ENCODE measurements around the gene SLC12A5.
A peak's percentile ranks its signal among the peaks of the same experiment; 100 is the strongest.

The SLC12A5 gene

GRCh38 chr20:46058599-46059281 is 29.7 kb downstream of the SLC12A5 start:
- peaks cover 30% of the 10 kb centered on the region for H3K27me3 Mint-ChIP-seq (ENCODE audit: low read depth)
- DNase-seq (ENCODE audit: low spot score), result no peak
- peaks cover 34% of the 10 kb centered on the region for H3K36me3 Mint-ChIP-seq (ENCODE audit: low read depth)
- H3K4me3 Mint-ChIP-seq, result no peak overlapping the region
- no peak overlapping the region for H3K27ac Mint-ChIP-seq
- H3K9me3 Mint-ChIP-seq, result no peaks in the 10 kb centered on the region
- H3K4me1 Mint-ChIP-seq (ENCODE audit: low read depth), result peaks cover 17% of the 10 kb centered on the region

- H3K4me3 Mint-ChIP-seq, result peak overlapping the region; percentile 49
- no peaks in the 10 kb centered on the region for H3K9me3 Mint-ChIP-seq
- peaks cover 50% of the 10 kb centered on the region for H3K36me3 Mint-ChIP-seq (ENCODE audit: low read depth)
- peaks cover 26% of the 10 kb centered on the region for H3K27me3 Mint-ChIP-seq (ENCODE audit: low read depth)
- peak overlapping the region; percentile 55 for H3K27ac Mint-ChIP-seq
- H3K4me1 Mint-ChIP-seq (ENCODE audit: low read depth), result peaks cover 22% of the 10 kb centered on the region
- no peak for DNase-seq (ENCODE audit: low spot score)
Measured at GRCh38 chr20:46060301-46060881, 31.4 kb downstream of the SLC12A5 start.

- DNase-seq (ENCODE audit: low spot score), result no peak
- Mint-ChIP-seq H3K36me3 (ENCODE audit: low read depth) (peaks cover 54% of the 10 kb centered on the region), H3K9me3 (no peaks in the 10 kb centered on the region), H3K27me3 (ENCODE audit: low read depth) (peaks cover 21% of the 10 kb centered on the region), H3K27ac (no peak overlapping the region), H3K4me1 (ENCODE audit: low read depth) (peaks cover 22% of the 10 kb centered on the region), H3K4me3 (no peak overlapping the region)
Measured at GRCh38 chr20:46060975-46061374, 32.0 kb downstream of the SLC12A5 start.

- Mint-ChIP-seq H3K27me3 (ENCODE audit: low read depth) (peaks cover 12% of the 10 kb centered on the region), H3K27ac (no peak overlapping the region), H3K9me3 (no peaks in the 10 kb centered on the region), H3K4me1 (ENCODE audit: low read depth) (peaks cover 22% of the 10 kb centered on the region), H3K36me3 (ENCODE audit: low read depth) (peaks cover 57% of the 10 kb centered on the region), H3K4me3 (no peak overlapping the region)
- DNase-seq (ENCODE audit: low spot score), result no peak
Measured at GRCh38 chr20:46062151-46062550, 33.1 kb downstream of the SLC12A5 start.

- H3K9me3 Mint-ChIP-seq, result no peaks in the 10 kb centered on the region
- no peak overlapping the region for H3K4me3 Mint-ChIP-seq
- peaks cover 22% of the 10 kb centered on the region for H3K4me1 Mint-ChIP-seq (ENCODE audit: low read depth)
- peaks cover 57% of the 10 kb centered on the region for H3K36me3 Mint-ChIP-seq (ENCODE audit: low read depth)
- peaks cover 10% of the 10 kb centered on the region for H3K27me3 Mint-ChIP-seq (ENCODE audit: low read depth)
- no peak overlapping the region for H3K27ac Mint-ChIP-seq
- no peak for DNase-seq (ENCODE audit: low spot score)
Measured at GRCh38 chr20:46062621-46063020, 33.6 kb downstream of the SLC12A5 start.

- Mint-ChIP-seq H3K27ac (no peak overlapping the region), H3K9me3 (no peaks in the 10 kb centered on the region), H3K27me3 (ENCODE audit: low read depth) (peaks cover 7% of the 10 kb centered on the region), H3K36me3 (ENCODE audit: low read depth) (peaks cover 58% of the 10 kb centered on the region), H3K4me3 (no peak overlapping the region), H3K4me1 (ENCODE audit: low read depth) (peaks cover 22% of the 10 kb centered on the region)
- no peak for DNase-seq (ENCODE audit: low spot score)
Measured at GRCh38 chr20:46063151-46063550, 34.1 kb downstream of the SLC12A5 start.

- Mint-ChIP-seq H3K4me1 (ENCODE audit: low read depth) (peaks cover 22% of the 10 kb centered on the region), H3K4me3 (no peak overlapping the region), H3K27ac (no peak overlapping the region), H3K9me3 (no peaks in the 10 kb centered on the region), H3K27me3 (ENCODE audit: low read depth) (peaks cover 3% of the 10 kb centered on the region), H3K36me3 (ENCODE audit: low read depth) (peaks cover 59% of the 10 kb centered on the region)
- DNase-seq (ENCODE audit: low spot score), result peak; percentile 17
Measured at GRCh38 chr20:46063652-46064054, 34.6 kb downstream of the SLC12A5 start.

GRCh38 chr20:46065006-46065405 is 36.0 kb downstream of the SLC12A5 start:
- DNase-seq (ENCODE audit: low spot score), result no peak
- peaks cover 19% of the 10 kb centered on the region for H3K4me1 Mint-ChIP-seq (ENCODE audit: low read depth)
- no peaks in the 10 kb centered on the region for H3K27me3 Mint-ChIP-seq (ENCODE audit: low read depth)
- no peaks in the 10 kb centered on the region for H3K9me3 Mint-ChIP-seq
- H3K4me3 Mint-ChIP-seq, result no peak overlapping the region
- H3K27ac Mint-ChIP-seq, result no peak overlapping the region
- peaks cover 60% of the 10 kb centered on the region for H3K36me3 Mint-ChIP-seq (ENCODE audit: low read depth)

GRCh38 chr20:46065691-46066090 is 36.7 kb downstream of the SLC12A5 start:
- Mint-ChIP-seq H3K27ac (no peak overlapping the region), H3K36me3 (ENCODE audit: low read depth) (peaks cover 54% of the 10 kb centered on the region), H3K4me1 (ENCODE audit: low read depth) (peaks cover 12% of the 10 kb centered on the region), H3K9me3 (no peaks in the 10 kb centered on the region), H3K4me3 (no peak overlapping the region), H3K27me3 (ENCODE audit: low read depth) (no peaks in the 10 kb centered on the region)
- no peak for DNase-seq (ENCODE audit: low spot score)

- no peak for DNase-seq (ENCODE audit: low spot score)
- no peak overlapping the region for H3K4me3 Mint-ChIP-seq
- no peak overlapping the region for H3K27ac Mint-ChIP-seq
- no peaks in the 10 kb centered on the region for H3K27me3 Mint-ChIP-seq (ENCODE audit: low read depth)
- H3K9me3 Mint-ChIP-seq, result no peaks in the 10 kb centered on the region
- H3K4me1 Mint-ChIP-seq (ENCODE audit: low read depth), result peaks cover 2% of the 10 kb centered on the region
- peaks cover 18% of the 10 kb centered on the region for H3K36me3 Mint-ChIP-seq (ENCODE audit: low read depth)
Measured at GRCh38 chr20:46070215-46070900, 41.3 kb downstream of the SLC12A5 start.

- no peaks in the 10 kb centered on the region for H3K9me3 Mint-ChIP-seq
- H3K27ac Mint-ChIP-seq, result no peak overlapping the region
- H3K27me3 Mint-ChIP-seq (ENCODE audit: low read depth), result no peaks in the 10 kb centered on the region
- no peak for DNase-seq (ENCODE audit: low spot score)
- H3K4me3 Mint-ChIP-seq, result no peak overlapping the region
- peaks cover 16% of the 10 kb centered on the region for H3K36me3 Mint-ChIP-seq (ENCODE audit: low read depth)
- H3K4me1 Mint-ChIP-seq (ENCODE audit: low read depth), result peaks cover 2% of the 10 kb centered on the region
Measured at GRCh38 chr20:46071573-46071972, 42.6 kb downstream of the SLC12A5 start.

GRCh38 chr20:46073024-46073423 is 44.0 kb downstream of the SLC12A5 start:
- Mint-ChIP-seq H3K4me3 (no peak overlapping the region), H3K27ac (no peak overlapping the region), H3K36me3 (ENCODE audit: low read depth) (peaks cover 19% of the 10 kb centered on the region)

GRCh38 chr20:46073443-46073842 is 44.4 kb downstream of the SLC12A5 start:
- no peaks in the 10 kb centered on the region for H3K9me3 Mint-ChIP-seq
- H3K4me3 Mint-ChIP-seq, result no peak overlapping the region
- H3K27me3 Mint-ChIP-seq (ENCODE audit: low read depth), result no peaks in the 10 kb centered on the region
- peaks cover 2% of the 10 kb centered on the region for H3K4me1 Mint-ChIP-seq (ENCODE audit: low read depth)
- H3K36me3 Mint-ChIP-seq (ENCODE audit: low read depth), result peaks cover 21% of the 10 kb centered on the region
- no peak overlapping the region for H3K27ac Mint-ChIP-seq
- DNase-seq (ENCODE audit: low spot score), result no peak

More at GRCh38 chr20:46073024-46073423, 44.0 kb downstream of the SLC12A5 start:
- Mint-ChIP-seq H3K4me1 (ENCODE audit: low read depth) (peaks cover 2% of the 10 kb centered on the region), H3K9me3 (no peaks in the 10 kb centered on the region), H3K27me3 (ENCODE audit: low read depth) (no peaks in the 10 kb centered on the region)
- no peak for DNase-seq (ENCODE audit: low spot score)

- H3K9me3 Mint-ChIP-seq, result no peaks in the 10 kb centered on the region
- DNase-seq (ENCODE audit: low spot score), result no peak
- no peaks in the 10 kb centered on the region for H3K27me3 Mint-ChIP-seq (ENCODE audit: low read depth)
- H3K4me1 Mint-ChIP-seq (ENCODE audit: low read depth), result peaks cover 2% of the 10 kb centered on the region
- H3K4me3 Mint-ChIP-seq, result no peak overlapping the region
- no peak overlapping the region for H3K27ac Mint-ChIP-seq
- H3K36me3 Mint-ChIP-seq (ENCODE audit: low read depth), result peaks cover 22% of the 10 kb centered on the region
Measured at GRCh38 chr20:46074006-46074405, 45.0 kb downstream of the SLC12A5 start.

Data from T-helper 2 cell treated with Interferon-gamma antibody and Interleukin-4, amounts not matched to agents 5 μg/mL and 100 μg/mL, for 36 hours (primary cell).